Hematopoietic multipotent progenitor cell treated with erythropoietin and hydrocortisone succinate and interleukin-3 and kit ligand, for 8 days (in vitro differentiated cells): ENCODE data around the gene COL1A1.

Experiments
- DNase-seq: peaks from one replicate; pipeline ENCODE4 v3.0.0-alpha.2; 2015

The COL1A1 gene

GRCh38 chr17:50185631-50186471 is 15.6 kb downstream of the COL1A1 start:
- DNase-seq: no peak

- DNase-seq: no peak
These were observed 16.6 kb downstream of the COL1A1 start for GRCh38 chr17:50184611-50185398.

- DNase-seq: no peak
These were observed 17.4 kb downstream of the COL1A1 start for GRCh38 chr17:50184064-50184463.

GRCh38 chr17:50183421-50183994 is 17.9 kb downstream of the COL1A1 start:
- no peak for DNase-seq

- DNase-seq: no peak
These were observed 18.5 kb downstream of the COL1A1 start for GRCh38 chr17:50182783-50183420.

- no peak for DNase-seq
These were observed 19.6 kb downstream of the COL1A1 start for GRCh38 chr17:50181591-50182560.

- DNase-seq: no peak
These were observed 20.3 kb downstream of the COL1A1 start for GRCh38 chr17:50181144-50181543.

- no peak for DNase-seq
These were observed 20.8 kb downstream of the COL1A1 start for GRCh38 chr17:50180620-50181019.

- DNase-seq: no peak
These were observed 21.3 kb downstream of the COL1A1 start for GRCh38 chr17:50180111-50180510.

GRCh38 chr17:50177983-50178834 is 23.2 kb downstream of the COL1A1 start:
- DNase-seq: peak; percentile 89

GRCh38 chr17:50177476-50177875 is 24.0 kb downstream of the COL1A1 start:
- DNase-seq: no peak

GRCh38 chr17:50176559-50177357 is 24.7 kb downstream of the COL1A1 start:
- no peak for DNase-seq

- DNase-seq: no peak
These were observed 26.2 kb downstream of the COL1A1 start for GRCh38 chr17:50175035-50175807.

- no peak for DNase-seq
These were observed 27.0 kb downstream of the COL1A1 start for GRCh38 chr17:50174444-50174843.

GRCh38 chr17:50173335-50173941 is 28.0 kb downstream of the COL1A1 start:
- no peak for DNase-seq

- DNase-seq: no peak
These were observed 28.5 kb downstream of the COL1A1 start for GRCh38 chr17:50172936-50173334.

GRCh38 chr17:50172130-50172529 is 29.3 kb downstream of the COL1A1 start:
- no peak for DNase-seq

- DNase-seq: no peak
These were observed 29.9 kb downstream of the COL1A1 start for GRCh38 chr17:50171371-50172071.
